Panc1 (cell line): ENCODE results near the gene CWF19L2.

Experiments used
- POLR2AphosphoS5 ChIP-seq: IDR thresholded peaks from 2 replicates; pipeline ENCODE4 v1.6.1; 2012; ENCODE audit warnings: mild to moderate bottlenecking, low read depth, low read length, moderate library complexity
- TF ChIP-seq, protein P1 (sequence below), 2 experiments: IDR thresholded peaks; 2 replicates each; pipeline ENCODE4 v1.6.1; 2011 to 2012; ENCODE audit warnings: low read depth in 2 of 2, control low read depth in 1 of 2, low read length in 1 of 2, mild to moderate bottlenecking in 1 of 2, moderate library complexity in 1 of 2; ENCODE audit not compliant: insufficient read depth in 1 of 2
- TF ChIP-seq, protein P2 (sequence below): fragments of 450-650 bp; IDR thresholded peaks from 2 replicates; pipeline ENCODE4 v1.5.1; 2017; ENCODE audit warnings: mild to moderate bottlenecking

GRCh38 chr11:107478922-107479321 lies 21.3 kb upstream of the CWF19L2 start:
- TF ChIP-seq, protein P1, sequence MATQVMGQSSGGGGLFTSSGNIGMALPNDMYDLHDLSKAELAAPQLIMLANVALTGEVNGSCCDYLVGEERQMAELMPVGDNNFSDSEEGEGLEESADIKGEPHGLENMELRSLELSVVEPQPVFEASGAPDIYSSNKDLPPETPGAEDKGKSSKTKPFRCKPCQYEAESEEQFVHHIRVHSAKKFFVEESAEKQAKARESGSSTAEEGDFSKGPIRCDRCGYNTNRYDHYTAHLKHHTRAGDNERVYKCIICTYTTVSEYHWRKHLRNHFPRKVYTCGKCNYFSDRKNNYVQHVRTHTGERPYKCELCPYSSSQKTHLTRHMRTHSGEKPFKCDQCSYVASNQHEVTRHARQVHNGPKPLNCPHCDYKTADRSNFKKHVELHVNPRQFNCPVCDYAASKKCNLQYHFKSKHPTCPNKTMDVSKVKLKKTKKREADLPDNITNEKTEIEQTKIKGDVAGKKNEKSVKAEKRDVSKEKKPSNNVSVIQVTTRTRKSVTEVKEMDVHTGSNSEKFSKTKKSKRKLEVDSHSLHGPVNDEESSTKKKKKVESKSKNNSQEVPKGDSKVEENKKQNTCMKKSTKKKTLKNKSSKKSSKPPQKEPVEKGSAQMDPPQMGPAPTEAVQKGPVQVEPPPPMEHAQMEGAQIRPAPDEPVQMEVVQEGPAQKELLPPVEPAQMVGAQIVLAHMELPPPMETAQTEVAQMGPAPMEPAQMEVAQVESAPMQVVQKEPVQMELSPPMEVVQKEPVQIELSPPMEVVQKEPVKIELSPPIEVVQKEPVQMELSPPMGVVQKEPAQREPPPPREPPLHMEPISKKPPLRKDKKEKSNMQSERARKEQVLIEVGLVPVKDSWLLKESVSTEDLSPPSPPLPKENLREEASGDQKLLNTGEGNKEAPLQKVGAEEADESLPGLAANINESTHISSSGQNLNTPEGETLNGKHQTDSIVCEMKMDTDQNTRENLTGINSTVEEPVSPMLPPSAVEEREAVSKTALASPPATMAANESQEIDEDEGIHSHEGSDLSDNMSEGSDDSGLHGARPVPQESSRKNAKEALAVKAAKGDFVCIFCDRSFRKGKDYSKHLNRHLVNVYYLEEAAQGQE (IDR thresholded peaks at IDR 0.05; ENCODE audit: insufficient read depth in 1 of 2, low read depth in 2 of 2, low read length in 1 of 2), result no peak
- TF ChIP-seq, protein P2, sequence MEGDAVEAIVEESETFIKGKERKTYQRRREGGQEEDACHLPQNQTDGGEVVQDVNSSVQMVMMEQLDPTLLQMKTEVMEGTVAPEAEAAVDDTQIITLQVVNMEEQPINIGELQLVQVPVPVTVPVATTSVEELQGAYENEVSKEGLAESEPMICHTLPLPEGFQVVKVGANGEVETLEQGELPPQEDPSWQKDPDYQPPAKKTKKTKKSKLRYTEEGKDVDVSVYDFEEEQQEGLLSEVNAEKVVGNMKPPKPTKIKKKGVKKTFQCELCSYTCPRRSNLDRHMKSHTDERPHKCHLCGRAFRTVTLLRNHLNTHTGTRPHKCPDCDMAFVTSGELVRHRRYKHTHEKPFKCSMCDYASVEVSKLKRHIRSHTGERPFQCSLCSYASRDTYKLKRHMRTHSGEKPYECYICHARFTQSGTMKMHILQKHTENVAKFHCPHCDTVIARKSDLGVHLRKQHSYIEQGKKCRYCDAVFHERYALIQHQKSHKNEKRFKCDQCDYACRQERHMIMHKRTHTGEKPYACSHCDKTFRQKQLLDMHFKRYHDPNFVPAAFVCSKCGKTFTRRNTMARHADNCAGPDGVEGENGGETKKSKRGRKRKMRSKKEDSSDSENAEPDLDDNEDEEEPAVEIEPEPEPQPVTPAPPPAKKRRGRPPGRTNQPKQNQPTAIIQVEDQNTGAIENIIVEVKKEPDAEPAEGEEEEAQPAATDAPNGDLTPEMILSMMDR, result no peak
- no peak for TF ChIP-seq POLR2AphosphoS5
